ENCODE results near the gene CTNNA3.

DNA sequence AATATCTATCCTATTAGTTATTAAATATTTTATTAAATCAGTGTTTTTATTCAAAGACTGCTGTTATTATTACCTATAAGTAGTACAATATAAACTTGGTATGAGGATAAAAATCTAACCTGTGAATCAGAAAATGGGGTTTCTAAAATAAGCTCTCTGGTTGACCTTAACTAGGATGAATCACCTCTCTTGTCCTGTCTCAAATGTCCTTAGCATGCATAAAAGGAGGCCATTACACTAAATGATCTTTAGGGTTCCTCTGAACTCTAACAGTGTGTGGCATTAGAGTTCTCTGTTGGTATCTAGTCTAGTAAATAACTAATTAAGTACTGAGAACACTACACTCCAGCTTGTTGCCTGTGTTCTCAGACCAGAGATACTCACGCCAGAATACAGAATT, 913.2 kb downstream of the CTNNA3 start:
- TF ChIP-seq, protein P1, sequence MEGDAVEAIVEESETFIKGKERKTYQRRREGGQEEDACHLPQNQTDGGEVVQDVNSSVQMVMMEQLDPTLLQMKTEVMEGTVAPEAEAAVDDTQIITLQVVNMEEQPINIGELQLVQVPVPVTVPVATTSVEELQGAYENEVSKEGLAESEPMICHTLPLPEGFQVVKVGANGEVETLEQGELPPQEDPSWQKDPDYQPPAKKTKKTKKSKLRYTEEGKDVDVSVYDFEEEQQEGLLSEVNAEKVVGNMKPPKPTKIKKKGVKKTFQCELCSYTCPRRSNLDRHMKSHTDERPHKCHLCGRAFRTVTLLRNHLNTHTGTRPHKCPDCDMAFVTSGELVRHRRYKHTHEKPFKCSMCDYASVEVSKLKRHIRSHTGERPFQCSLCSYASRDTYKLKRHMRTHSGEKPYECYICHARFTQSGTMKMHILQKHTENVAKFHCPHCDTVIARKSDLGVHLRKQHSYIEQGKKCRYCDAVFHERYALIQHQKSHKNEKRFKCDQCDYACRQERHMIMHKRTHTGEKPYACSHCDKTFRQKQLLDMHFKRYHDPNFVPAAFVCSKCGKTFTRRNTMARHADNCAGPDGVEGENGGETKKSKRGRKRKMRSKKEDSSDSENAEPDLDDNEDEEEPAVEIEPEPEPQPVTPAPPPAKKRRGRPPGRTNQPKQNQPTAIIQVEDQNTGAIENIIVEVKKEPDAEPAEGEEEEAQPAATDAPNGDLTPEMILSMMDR (IDR thresholded peaks at IDR 0.05; ENCODE audit: low read depth, low read length, poor library complexity, severe bottlenecking) = no peak
- no peak for TF ChIP-seq EZH2phosphoT487 (IDR thresholded peaks at IDR 0.05; ENCODE audit: borderline replicate concordance, low read length)

All from DOHH2 (cell line).